ENCODE data around the gene TNRC6B.

TNRC6B gene

DNA sequence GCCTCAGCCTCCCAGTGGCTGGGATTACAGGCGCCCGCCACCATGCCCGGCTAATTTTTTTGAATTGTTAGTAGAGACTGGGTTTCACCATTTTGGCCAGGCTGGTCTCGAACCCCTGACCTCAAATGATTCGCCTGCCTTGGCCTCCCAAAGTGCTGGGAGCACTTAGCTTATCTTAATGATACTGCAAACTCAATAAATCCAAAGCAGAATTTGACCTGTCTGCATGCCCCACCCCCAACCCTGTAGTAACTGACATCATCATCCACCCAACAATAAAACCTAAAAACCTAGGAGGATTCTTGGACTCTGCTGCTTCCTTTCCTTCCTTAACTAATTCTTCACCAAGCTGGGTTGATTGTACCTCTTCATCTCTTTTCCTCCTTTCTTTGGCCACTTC, 162.3 kb downstream of the TNRC6B start (continued):
- TF ChIP-seq ZNF155 (tag by site-specific recombination; IDR thresholded peaks at IDR 0.05) = no peak
- TF ChIP-seq, protein P1, sequence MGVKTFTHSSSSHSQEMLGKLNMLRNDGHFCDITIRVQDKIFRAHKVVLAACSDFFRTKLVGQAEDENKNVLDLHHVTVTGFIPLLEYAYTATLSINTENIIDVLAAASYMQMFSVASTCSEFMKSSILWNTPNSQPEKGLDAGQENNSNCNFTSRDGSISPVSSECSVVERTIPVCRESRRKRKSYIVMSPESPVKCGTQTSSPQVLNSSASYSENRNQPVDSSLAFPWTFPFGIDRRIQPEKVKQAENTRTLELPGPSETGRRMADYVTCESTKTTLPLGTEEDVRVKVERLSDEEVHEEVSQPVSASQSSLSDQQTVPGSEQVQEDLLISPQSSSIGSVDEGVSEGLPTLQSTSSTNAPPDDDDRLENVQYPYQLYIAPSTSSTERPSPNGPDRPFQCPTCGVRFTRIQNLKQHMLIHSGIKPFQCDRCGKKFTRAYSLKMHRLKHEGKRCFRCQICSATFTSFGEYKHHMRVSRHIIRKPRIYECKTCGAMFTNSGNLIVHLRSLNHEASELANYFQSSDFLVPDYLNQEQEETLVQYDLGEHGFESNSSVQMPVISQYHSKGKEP (tag by site-specific recombination; IDR thresholded peaks at IDR 0.05) = peak; percentile 31; the same call in 1 of the 2 replicates
- TF ChIP-seq ZFP41 (tag by site-specific recombination; IDR thresholded peaks at IDR 0.05; ENCODE audit: borderline replicate concordance) = no peak
- TF ChIP-seq, protein P2, sequence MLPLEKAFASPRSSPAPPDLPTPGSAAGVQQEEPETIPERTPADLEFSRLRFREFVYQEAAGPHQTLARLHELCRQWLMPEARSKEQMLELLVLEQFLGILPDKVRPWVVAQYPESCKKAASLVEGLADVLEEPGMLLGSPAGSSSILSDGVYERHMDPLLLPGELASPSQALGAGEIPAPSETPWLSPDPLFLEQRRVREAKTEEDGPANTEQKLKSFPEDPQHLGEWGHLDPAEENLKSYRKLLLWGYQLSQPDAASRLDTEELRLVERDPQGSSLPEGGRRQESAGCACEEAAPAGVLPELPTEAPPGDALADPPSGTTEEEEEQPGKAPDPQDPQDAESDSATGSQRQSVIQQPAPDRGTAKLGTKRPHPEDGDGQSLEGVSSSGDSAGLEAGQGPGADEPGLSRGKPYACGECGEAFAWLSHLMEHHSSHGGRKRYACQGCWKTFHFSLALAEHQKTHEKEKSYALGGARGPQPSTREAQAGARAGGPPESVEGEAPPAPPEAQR (tag by site-specific recombination; IDR thresholded peaks at IDR 0.05) = no peak
- no peak for TF ChIP-seq ZSCAN30 (tag by site-specific recombination; IDR thresholded peaks at IDR 0.05)
- TF ChIP-seq, protein P3, sequence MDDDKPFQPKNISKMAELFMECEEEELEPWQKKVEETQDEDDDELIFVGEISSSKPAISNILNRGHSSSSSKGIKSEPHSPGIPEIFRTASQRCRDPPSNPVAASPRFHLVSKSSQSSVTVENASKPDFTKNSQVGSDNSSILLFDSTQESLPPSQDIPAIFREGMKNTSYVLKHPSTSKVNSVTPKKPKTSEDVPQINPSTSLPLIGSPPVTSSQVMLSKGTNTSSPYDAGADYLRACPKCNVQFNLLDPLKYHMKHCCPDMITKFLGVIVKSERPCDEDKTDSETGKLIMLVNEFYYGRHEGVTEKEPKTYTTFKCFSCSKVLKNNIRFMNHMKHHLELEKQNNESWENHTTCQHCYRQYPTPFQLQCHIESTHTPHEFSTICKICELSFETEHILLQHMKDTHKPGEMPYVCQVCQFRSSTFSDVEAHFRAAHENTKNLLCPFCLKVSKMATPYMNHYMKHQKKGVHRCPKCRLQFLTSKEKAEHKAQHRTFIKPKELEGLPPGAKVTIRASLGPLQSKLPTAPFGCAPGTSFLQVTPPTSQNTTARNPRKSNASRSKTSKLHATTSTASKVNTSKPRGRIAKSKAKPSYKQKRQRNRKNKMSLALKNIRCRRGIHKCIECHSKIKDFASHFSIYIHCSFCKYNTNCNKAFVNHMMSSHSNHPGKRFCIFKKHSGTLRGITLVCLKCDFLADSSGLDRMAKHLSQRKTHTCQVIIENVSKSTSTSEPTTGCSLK (tag by site-specific recombination; IDR thresholded peaks at IDR 0.05) = no peak
- 0 out of 2 replicates have a peak, but pooled peaks have one; percentile 40 for TF ChIP-seq WT1 (tag by site-specific recombination; IDR thresholded peaks at IDR 0.05)
- TF ChIP-seq ZNF560 (tag by site-specific recombination; IDR thresholded peaks at IDR 0.05; ENCODE audit: borderline replicate concordance) = no peak
- no peak for TF ChIP-seq ZNF530 (tag by site-specific recombination; IDR thresholded peaks at IDR 0.05; ENCODE audit: low read depth)
- TF ChIP-seq ZNF184 (tag by site-specific recombination; IDR thresholded peaks at IDR 0.05) = no peak
- TF ChIP-seq ZNF248 (tag by site-specific recombination; IDR thresholded peaks at IDR 0.05) = no peak
- TF ChIP-seq ZNF37A (tag by site-specific recombination; IDR thresholded peaks at IDR 0.05) = no peak
- TF ChIP-seq, protein P4, sequence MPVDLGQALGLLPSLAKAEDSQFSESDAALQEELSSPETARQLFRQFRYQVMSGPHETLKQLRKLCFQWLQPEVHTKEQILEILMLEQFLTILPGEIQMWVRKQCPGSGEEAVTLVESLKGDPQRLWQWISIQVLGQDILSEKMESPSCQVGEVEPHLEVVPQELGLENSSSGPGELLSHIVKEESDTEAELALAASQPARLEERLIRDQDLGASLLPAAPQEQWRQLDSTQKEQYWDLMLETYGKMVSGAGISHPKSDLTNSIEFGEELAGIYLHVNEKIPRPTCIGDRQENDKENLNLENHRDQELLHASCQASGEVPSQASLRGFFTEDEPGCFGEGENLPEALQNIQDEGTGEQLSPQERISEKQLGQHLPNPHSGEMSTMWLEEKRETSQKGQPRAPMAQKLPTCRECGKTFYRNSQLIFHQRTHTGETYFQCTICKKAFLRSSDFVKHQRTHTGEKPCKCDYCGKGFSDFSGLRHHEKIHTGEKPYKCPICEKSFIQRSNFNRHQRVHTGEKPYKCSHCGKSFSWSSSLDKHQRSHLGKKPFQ (tag by site-specific recombination; IDR thresholded peaks at IDR 0.05) = no peak
- TF ChIP-seq ZNF416 (tag by site-specific recombination; IDR thresholded peaks at IDR 0.05) = no peak
- TF ChIP-seq ZBTB1 (tag by site-specific recombination; IDR thresholded peaks at IDR 0.05) = no peak
- no peak for TF ChIP-seq ZNF785 (tag by site-specific recombination; IDR thresholded peaks at IDR 0.05)
- TF ChIP-seq SP2 (tag by site-specific recombination; IDR thresholded peaks at IDR 0.05) = peak; percentile 36; the same call in 1 of the 2 replicates
- TF ChIP-seq ZNF433 (tag by site-specific recombination; IDR thresholded peaks at IDR 0.05; ENCODE audit: low read depth) = no peak
- no peak for TF ChIP-seq TRIM28 (IDR thresholded peaks at IDR 0.05; ENCODE audit: borderline replicate concordance, low read length)
- TF ChIP-seq SCRT1 (tag by site-specific recombination; IDR thresholded peaks at IDR 0.05; ENCODE audit: borderline replicate concordance) = 0 out of 2 replicates have a peak, but pooled peaks have one; percentile 58
- no peak for TF ChIP-seq ZNF792 (tag by site-specific recombination; IDR thresholded peaks at IDR 0.05)
- no peak for TF ChIP-seq ZNF610 (tag by site-specific recombination; IDR thresholded peaks at IDR 0.05; ENCODE audit: borderline replicate concordance)
- TF ChIP-seq, protein P5, sequence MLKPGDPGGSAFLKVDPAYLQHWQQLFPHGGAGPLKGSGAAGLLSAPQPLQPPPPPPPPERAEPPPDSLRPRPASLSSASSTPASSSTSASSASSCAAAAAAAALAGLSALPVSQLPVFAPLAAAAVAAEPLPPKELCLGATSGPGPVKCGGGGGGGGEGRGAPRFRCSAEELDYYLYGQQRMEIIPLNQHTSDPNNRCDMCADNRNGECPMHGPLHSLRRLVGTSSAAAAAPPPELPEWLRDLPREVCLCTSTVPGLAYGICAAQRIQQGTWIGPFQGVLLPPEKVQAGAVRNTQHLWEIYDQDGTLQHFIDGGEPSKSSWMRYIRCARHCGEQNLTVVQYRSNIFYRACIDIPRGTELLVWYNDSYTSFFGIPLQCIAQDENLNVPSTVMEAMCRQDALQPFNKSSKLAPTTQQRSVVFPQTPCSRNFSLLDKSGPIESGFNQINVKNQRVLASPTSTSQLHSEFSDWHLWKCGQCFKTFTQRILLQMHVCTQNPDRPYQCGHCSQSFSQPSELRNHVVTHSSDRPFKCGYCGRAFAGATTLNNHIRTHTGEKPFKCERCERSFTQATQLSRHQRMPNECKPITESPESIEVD (tag by site-specific recombination; IDR thresholded peaks at IDR 0.05) = peak; percentile 85
- TF ChIP-seq ZNF324 (tag by site-specific recombination; IDR thresholded peaks at IDR 0.05) = peak; percentile 72; the same call in 1 of the 2 replicates
- peak; percentile 60; the same call in 1 of the 2 replicates for TF ChIP-seq FEZF1 (tag by site-specific recombination; IDR thresholded peaks at IDR 0.05)
- TF ChIP-seq, protein P6, sequence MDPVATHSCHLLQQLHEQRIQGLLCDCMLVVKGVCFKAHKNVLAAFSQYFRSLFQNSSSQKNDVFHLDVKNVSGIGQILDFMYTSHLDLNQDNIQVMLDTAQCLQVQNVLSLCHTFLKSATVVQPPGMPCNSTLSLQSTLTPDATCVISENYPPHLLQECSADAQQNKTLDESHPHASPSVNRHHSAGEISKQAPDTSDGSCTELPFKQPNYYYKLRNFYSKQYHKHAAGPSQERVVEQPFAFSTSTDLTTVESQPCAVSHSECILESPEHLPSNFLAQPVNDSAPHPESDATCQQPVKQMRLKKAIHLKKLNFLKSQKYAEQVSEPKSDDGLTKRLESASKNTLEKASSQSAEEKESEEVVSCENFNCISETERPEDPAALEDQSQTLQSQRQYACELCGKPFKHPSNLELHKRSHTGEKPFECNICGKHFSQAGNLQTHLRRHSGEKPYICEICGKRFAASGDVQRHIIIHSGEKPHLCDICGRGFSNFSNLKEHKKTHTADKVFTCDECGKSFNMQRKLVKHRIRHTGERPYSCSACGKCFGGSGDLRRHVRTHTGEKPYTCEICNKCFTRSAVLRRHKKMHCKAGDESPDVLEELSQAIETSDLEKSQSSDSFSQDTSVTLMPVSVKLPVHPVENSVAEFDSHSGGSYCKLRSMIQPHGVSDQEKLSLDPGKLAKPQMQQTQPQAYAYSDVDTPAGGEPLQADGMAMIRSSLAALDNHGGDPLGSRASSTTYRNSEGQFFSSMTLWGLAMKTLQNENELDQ (tag by site-specific recombination; IDR thresholded peaks at IDR 0.05; ENCODE audit: low read depth) = 0 out of 2 replicates have a peak, but pooled peaks have one; percentile 49
- TF ChIP-seq TCF7L2 (IDR thresholded peaks at IDR 0.05; ENCODE audit: borderline replicate concordance, low read depth, low read length) = no peak
- TF ChIP-seq ZNF837 (tag by site-specific recombination; IDR thresholded peaks at IDR 0.05) = no peak
- no peak for TF ChIP-seq ZNF501 (tag by site-specific recombination; IDR thresholded peaks at IDR 0.05)
- no peak for TF ChIP-seq ZNF138 (tag by site-specific recombination; IDR thresholded peaks at IDR 0.05; ENCODE audit: borderline replicate concordance)
- TF ChIP-seq ZNF521 (tag by site-specific recombination; IDR thresholded peaks at IDR 0.05) = no peak
